ENCODE data around the gene SPTSSB.

Gene SPTSSB

DNA sequence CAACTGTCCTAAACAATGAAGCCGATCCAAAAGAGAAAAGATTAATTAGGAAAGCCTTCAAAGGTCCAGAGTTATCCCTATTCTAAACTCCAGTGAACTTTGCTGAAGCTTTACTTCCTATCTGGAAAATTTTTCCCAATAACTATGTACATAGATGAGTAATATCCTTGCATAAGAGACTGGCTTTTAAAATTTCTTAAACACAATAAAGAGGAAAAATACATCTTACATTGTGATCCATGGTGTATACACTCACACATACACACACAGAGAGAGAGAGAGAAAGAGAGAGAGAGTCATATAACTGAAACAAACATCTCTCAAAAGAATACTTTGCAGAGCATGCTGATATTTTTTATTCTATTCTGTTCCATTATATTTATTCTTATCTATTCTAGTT, 20.0 kb downstream of the SPTSSB start:
- no peak for DNase-seq (ENCODE audit: low spot score)
- Histone ChIP-seq H2BK12ac (ENCODE audit: low read length) (no peak overlapping the region), H3K36me3 (replicated peaks in 1 of 2; ENCODE audit: control insufficient read depth in 2 of 2, insufficient read depth in 2 of 2, low read length in 2 of 2) (no peaks in the 10 kb centered on the region), H3K4me3 (ENCODE audit: low read length in 2 of 2) (no peak overlapping the region), H2BK5ac (ENCODE audit: low read length) (no peak overlapping the region), H3K18ac (ENCODE audit: low read length) (no peak overlapping the region), H4K91ac (ENCODE audit: low read depth, low read length, poor library complexity) (no peak overlapping the region), H3K79me1 (ENCODE audit: low read depth, low read length) (no peaks in the 10 kb centered on the region), H3K27ac (replicated peaks; ENCODE audit: low read length) (no peak overlapping the region), H3K4ac (ENCODE audit: low read length) (no peak overlapping the region), H2AK5ac (ENCODE audit: low read depth, low read length) (no peak overlapping the region), H3K9me3 (replicated peaks in 1 of 2; ENCODE audit: control insufficient read depth in 2 of 2, insufficient read depth in 1 of 2, low read depth in 1 of 2, low read length in 2 of 2) (no peaks in the 10 kb centered on the region), H3K23ac (ENCODE audit: low read depth, low read length, poor library complexity) (no peak overlapping the region), H2AFZ (ENCODE audit: low read length) (no peak overlapping the region), H3K14ac (ENCODE audit: low read length) (no peak overlapping the region), H3K4me2 (ENCODE audit: insufficient read depth, low read length, poor library complexity, severe bottlenecking) (no peak overlapping the region), H3K9ac (ENCODE audit: low read depth, low read length, poor library complexity) (no peak overlapping the region), H3K27me3 (ENCODE audit: control insufficient read depth in 3 of 3, insufficient read depth in 3 of 3, low read depth in 1 of 3, low read length in 3 of 3) (no peaks in the 10 kb centered on the region), H4K8ac (ENCODE audit: low read depth, low read length) (no peak overlapping the region), H3K4me1 (ENCODE audit: control insufficient read depth in 2 of 2, insufficient read depth in 1 of 2, low read depth in 1 of 2, low read length in 2 of 2) (no peaks in the 10 kb centered on the region), H2BK15ac (ENCODE audit: low read length) (no peak overlapping the region), H2BK120ac (ENCODE audit: low read depth, low read length) (no peak overlapping the region)
- WGBS, 2 donors (ENCODE audit: extremely low coverage in 2 of 2, insufficient read length in 2 of 2, insufficient replicate concordance in 1 of 2): no CpG with 5 or more reads among the region's 1 CpG

DNA sequence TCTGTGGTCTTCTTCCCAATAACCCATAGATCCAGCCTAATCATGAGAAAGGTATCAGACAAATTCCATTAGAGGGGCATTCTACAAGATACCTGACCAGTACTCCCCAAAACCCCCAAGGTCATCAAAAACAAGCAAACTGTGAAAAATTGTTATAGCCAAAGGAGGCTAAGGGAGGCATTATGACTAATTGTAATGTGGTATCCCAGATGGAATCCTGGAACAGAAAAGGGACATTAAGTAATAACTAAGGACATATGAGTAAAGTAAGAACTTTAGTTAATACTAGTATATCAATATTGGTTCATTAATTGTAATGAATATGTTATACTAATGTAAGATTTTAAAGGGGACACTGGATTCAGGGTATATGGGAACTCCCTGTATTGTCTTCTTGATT, 20.4 kb downstream of the SPTSSB start:
- Histone ChIP-seq H3K14ac (ENCODE audit: low read length) (no peak overlapping the region), H2BK15ac (ENCODE audit: low read length) (no peak overlapping the region), H3K9me3 (replicated peaks in 1 of 2; ENCODE audit: control insufficient read depth in 2 of 2, insufficient read depth in 1 of 2, low read depth in 1 of 2, low read length in 2 of 2) (no peaks in the 10 kb centered on the region), H2AFZ (ENCODE audit: low read length) (no peak overlapping the region), H3K18ac (ENCODE audit: low read length) (no peak overlapping the region), H2BK120ac (ENCODE audit: low read depth, low read length) (no peak overlapping the region), H4K8ac (ENCODE audit: low read depth, low read length) (no peak overlapping the region), H3K4me1 (ENCODE audit: control insufficient read depth in 2 of 2, insufficient read depth in 1 of 2, low read depth in 1 of 2, low read length in 2 of 2) (no peaks in the 10 kb centered on the region), H3K27ac (replicated peaks; ENCODE audit: low read length) (no peak overlapping the region), H3K4me2 (ENCODE audit: insufficient read depth, low read length, poor library complexity, severe bottlenecking) (no peak overlapping the region), H3K36me3 (replicated peaks in 1 of 2; ENCODE audit: control insufficient read depth in 2 of 2, insufficient read depth in 2 of 2, low read length in 2 of 2) (no peaks in the 10 kb centered on the region), H4K91ac (ENCODE audit: low read depth, low read length, poor library complexity) (no peak overlapping the region), H3K4me3 (ENCODE audit: low read length in 2 of 2) (no peak overlapping the region), H3K27me3 (ENCODE audit: control insufficient read depth in 3 of 3, insufficient read depth in 3 of 3, low read depth in 1 of 3, low read length in 3 of 3) (no peaks in the 10 kb centered on the region), H2BK12ac (ENCODE audit: low read length) (no peak overlapping the region), H3K23ac (ENCODE audit: low read depth, low read length, poor library complexity) (no peak overlapping the region), H3K4ac (ENCODE audit: low read length) (no peak overlapping the region), H3K9ac (ENCODE audit: low read depth, low read length, poor library complexity) (no peak overlapping the region), H3K79me1 (ENCODE audit: low read depth, low read length) (no peaks in the 10 kb centered on the region), H2BK5ac (ENCODE audit: low read length) (no peak overlapping the region), H2AK5ac (ENCODE audit: low read depth, low read length) (no peak overlapping the region)
- DNase-seq (ENCODE audit: low spot score): no peak

DNA sequence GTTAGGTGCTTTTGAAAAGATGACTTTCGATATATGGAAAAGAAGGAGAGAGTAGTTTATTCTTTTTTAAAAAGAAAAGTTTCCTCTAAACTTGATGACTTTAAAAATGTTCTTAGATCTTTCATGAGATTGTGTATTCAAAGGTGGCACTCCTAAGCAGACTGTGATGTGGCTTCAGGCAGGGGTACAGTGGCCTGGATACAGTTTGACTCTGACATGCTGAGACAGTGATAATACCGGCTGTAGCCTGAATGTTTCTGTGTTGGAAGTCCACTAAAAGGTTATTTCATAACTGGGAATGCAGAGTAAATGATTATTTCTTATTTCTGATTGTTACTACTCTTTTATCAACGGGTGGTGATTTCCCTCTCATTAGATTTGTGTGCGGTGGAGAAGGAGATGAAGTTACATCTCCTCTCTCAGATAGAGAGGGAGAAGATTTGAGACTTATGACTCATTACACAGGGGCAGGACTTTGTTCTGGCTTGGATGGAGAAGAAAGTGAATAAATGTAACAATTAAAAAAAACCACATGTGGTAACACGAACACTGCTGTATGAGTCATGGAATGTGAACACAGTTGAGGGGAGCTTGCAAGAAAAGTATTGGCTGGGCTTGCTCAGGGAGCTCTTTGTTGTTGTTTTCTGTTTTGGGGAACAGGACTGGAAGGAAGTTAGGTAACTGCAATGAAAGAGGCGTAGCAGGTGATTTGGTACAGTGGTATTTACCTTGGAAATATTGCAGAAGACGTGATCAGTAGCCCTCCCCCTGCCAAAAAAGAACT, 21.6 kb downstream of the SPTSSB start:
- H2BK12ac ChIP-seq (ENCODE audit: low read length): no peak overlapping the region
- no peak overlapping the region for H3K18ac ChIP-seq (ENCODE audit: low read length)
- H3K27me3 ChIP-seq (ENCODE audit: control insufficient read depth in 3 of 3, insufficient read depth in 3 of 3, low read depth in 1 of 3, low read length in 3 of 3): no peaks in the 10 kb centered on the region
- no peak overlapping the region for H3K27ac ChIP-seq (replicated peaks; ENCODE audit: low read length)
- no peaks in the 10 kb centered on the region for H3K79me1 ChIP-seq (ENCODE audit: low read depth, low read length)
- H4K91ac ChIP-seq (ENCODE audit: low read depth, low read length, poor library complexity): no peak overlapping the region
- no peak overlapping the region for H3K4me2 ChIP-seq (ENCODE audit: insufficient read depth, low read length, poor library complexity, severe bottlenecking)
- H3K14ac ChIP-seq (ENCODE audit: low read length): no peak overlapping the region
- H2BK120ac ChIP-seq (ENCODE audit: low read depth, low read length): no peak overlapping the region
- H4K8ac ChIP-seq (ENCODE audit: low read depth, low read length): no peak overlapping the region
- no peak overlapping the region for H2BK15ac ChIP-seq (ENCODE audit: low read length)
- peak overlapping the region; percentile 15 for H2AFZ ChIP-seq (ENCODE audit: low read length)
- H2BK5ac ChIP-seq (ENCODE audit: low read length): no peak overlapping the region
- no peaks in the 10 kb centered on the region for H3K4me1 ChIP-seq (ENCODE audit: control insufficient read depth in 2 of 2, insufficient read depth in 1 of 2, low read depth in 1 of 2, low read length in 2 of 2)
- no peak overlapping the region for H3K23ac ChIP-seq (ENCODE audit: low read depth, low read length, poor library complexity)
- H3K4me3 ChIP-seq (ENCODE audit: low read length in 2 of 2): no peak overlapping the region
- no peaks in the 10 kb centered on the region for H3K9me3 ChIP-seq (replicated peaks in 1 of 2; ENCODE audit: control insufficient read depth in 2 of 2, insufficient read depth in 1 of 2, low read depth in 1 of 2, low read length in 2 of 2)
- H2AK5ac ChIP-seq (ENCODE audit: low read depth, low read length): no peak overlapping the region
- WGBS, 2 donors (ENCODE audit: extremely low coverage in 2 of 2, insufficient read length in 2 of 2, insufficient replicate concordance in 1 of 2): no CpG with 5 or more reads among the region's 7 CpGs
- DNase-seq (ENCODE audit: low spot score): no peak
- H3K36me3 ChIP-seq (replicated peaks in 1 of 2; ENCODE audit: control insufficient read depth in 2 of 2, insufficient read depth in 2 of 2, low read length in 2 of 2): no peaks in the 10 kb centered on the region
- no peak overlapping the region for H3K9ac ChIP-seq (ENCODE audit: low read depth, low read length, poor library complexity)
- no peak overlapping the region for H3K4ac ChIP-seq (ENCODE audit: low read length)

DNA sequence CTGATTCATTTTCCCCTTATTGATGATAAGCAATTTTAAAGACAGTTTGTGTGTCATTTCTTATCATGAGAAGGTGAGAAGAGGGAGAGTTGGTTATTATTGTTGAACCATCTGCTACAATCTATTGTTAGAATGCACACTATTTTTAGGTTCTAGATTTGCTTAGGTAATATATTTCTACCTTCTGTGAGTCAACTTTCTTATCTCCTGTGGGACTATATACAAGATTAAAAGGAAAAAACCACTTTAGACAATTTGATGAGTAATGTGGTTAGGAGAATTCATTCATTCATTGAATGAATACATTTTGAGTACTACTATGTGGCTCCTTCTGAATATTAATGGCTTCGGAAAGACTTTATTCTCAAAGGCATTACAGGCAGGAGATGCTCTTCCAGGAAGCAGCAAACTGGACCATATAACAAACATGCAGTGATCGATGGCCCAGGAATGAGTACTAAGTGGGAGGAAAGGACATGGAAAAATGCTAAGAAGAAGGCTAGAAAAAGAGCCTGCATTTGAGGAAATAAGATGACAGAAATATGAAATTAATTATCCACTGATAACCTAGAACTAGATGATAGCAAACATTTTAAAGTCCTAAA, 22.4 kb downstream of the SPTSSB start:
- Histone ChIP-seq H3K4me3 (ENCODE audit: low read length in 2 of 2) (no peak overlapping the region), H3K27ac (replicated peaks; ENCODE audit: low read length) (no peak overlapping the region), H2AFZ (ENCODE audit: low read length) (no peak overlapping the region)

More for the DNA sequence above, 22.4 kb downstream of the SPTSSB start:
- Histone ChIP-seq H3K27me3 (ENCODE audit: control insufficient read depth in 3 of 3, insufficient read depth in 3 of 3, low read depth in 1 of 3, low read length in 3 of 3) (no peaks in the 10 kb centered on the region), H2BK15ac (ENCODE audit: low read length) (no peak overlapping the region), H3K79me1 (ENCODE audit: low read depth, low read length) (no peaks in the 10 kb centered on the region), H2BK5ac (ENCODE audit: low read length) (no peak overlapping the region), H4K91ac (ENCODE audit: low read depth, low read length, poor library complexity) (no peak overlapping the region), H3K4me1 (ENCODE audit: control insufficient read depth in 2 of 2, insufficient read depth in 1 of 2, low read depth in 1 of 2, low read length in 2 of 2) (no peaks in the 10 kb centered on the region), H2BK120ac (ENCODE audit: low read depth, low read length) (no peak overlapping the region), H3K23ac (ENCODE audit: low read depth, low read length, poor library complexity) (no peak overlapping the region), H4K8ac (ENCODE audit: low read depth, low read length) (no peak overlapping the region), H3K36me3 (replicated peaks in 1 of 2; ENCODE audit: control insufficient read depth in 2 of 2, insufficient read depth in 2 of 2, low read length in 2 of 2) (no peaks in the 10 kb centered on the region), H3K18ac (ENCODE audit: low read length) (no peak overlapping the region), H2BK12ac (ENCODE audit: low read length) (no peak overlapping the region), H3K9me3 (replicated peaks in 1 of 2; ENCODE audit: control insufficient read depth in 2 of 2, insufficient read depth in 1 of 2, low read depth in 1 of 2, low read length in 2 of 2) (no peaks in the 10 kb centered on the region), H2AK5ac (ENCODE audit: low read depth, low read length) (no peak overlapping the region), H3K4me2 (ENCODE audit: insufficient read depth, low read length, poor library complexity, severe bottlenecking) (no peak overlapping the region), H3K9ac (ENCODE audit: low read depth, low read length, poor library complexity) (no peak overlapping the region), H3K4ac (ENCODE audit: low read length) (no peak overlapping the region), H3K14ac (ENCODE audit: low read length) (no peak overlapping the region)
- no CpG with 5 or more reads among the region's 2 CpGs for WGBS, 2 donors (ENCODE audit: extremely low coverage in 2 of 2, insufficient read length in 2 of 2, insufficient replicate concordance in 1 of 2)
- no peak for DNase-seq (ENCODE audit: low spot score)
